GM21381 (cell line): ENCODE measurements around the gene LUC7L3.

Source experiments
- ATAC-seq: cut with Tn5 transposase; IDR thresholded peaks from one replicate; pipeline ENCODE4 v1.9.1; 2021; ENCODE audit warnings: mild to moderate bottlenecking, moderate library complexity; ENCODE audit not compliant: unreplicated experiment

Gene LUC7L3

GRCh38 chr17:50685691-50686493, 33.5 kb upstream of the LUC7L3 start:
- ATAC-seq: no peak

DNA sequence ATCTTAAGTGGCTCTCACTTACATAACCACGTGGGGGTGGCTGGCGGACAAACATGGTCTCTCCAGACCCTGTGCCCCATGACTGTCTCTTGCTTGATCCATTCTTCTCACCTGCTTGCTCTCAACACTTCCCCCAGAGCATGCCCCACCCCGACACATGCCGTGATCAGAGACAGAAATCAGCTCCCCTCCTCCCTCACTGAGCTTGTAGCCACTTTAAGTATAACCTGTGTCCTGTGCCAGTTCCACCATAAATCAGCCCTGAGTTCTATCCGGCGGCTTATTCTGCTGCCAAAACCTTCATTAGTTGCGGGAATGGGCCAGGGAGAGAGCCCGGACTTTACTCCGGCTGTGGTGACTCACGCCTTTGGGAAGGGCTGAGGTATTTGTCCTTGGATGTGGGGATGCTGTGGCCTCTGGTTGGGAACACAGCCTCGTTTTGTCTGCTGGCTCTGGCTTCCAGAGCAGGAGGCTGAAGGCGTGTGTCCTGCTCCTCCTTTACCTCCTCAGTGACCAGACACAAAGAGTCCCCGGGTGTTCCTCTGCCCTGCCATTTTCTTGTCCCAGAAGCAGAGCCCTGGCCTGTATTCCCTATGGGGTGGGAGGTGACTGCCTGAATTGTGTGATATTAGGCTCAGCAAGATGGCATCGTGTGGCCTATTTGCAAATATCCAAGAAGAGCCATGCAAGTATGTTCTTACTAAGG, 32.8 kb upstream of the LUC7L3 start:
- ATAC-seq: no peak

- ATAC-seq: no peak
These were observed 32.0 kb upstream of the LUC7L3 start for GRCh38 chr17:50687200-50688066.

GRCh38 chr17:50688245-50688644, 31.2 kb upstream of the LUC7L3 start:
- ATAC-seq: no peak

DNA sequence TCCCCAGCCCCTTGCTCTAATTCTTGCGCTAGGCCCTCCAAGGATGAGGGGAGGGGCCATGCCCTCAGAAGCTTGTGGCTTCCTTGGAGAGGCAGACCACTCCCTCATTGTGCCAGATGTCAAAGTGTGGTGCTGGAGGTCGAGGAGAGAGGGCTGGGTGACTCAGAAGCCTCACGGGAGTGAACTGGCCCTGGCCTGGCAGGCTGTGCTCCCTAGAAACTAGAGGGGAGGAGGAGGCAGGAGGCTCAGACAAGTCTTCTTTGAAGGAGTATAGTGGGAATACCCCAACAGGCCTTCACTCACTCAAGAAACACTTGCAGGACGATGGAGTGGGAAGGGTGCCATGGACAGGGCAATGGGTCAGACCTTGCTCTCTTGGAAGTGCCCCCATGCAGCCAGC, 30.2 kb upstream of the LUC7L3 start:
- no peak for ATAC-seq

DNA sequence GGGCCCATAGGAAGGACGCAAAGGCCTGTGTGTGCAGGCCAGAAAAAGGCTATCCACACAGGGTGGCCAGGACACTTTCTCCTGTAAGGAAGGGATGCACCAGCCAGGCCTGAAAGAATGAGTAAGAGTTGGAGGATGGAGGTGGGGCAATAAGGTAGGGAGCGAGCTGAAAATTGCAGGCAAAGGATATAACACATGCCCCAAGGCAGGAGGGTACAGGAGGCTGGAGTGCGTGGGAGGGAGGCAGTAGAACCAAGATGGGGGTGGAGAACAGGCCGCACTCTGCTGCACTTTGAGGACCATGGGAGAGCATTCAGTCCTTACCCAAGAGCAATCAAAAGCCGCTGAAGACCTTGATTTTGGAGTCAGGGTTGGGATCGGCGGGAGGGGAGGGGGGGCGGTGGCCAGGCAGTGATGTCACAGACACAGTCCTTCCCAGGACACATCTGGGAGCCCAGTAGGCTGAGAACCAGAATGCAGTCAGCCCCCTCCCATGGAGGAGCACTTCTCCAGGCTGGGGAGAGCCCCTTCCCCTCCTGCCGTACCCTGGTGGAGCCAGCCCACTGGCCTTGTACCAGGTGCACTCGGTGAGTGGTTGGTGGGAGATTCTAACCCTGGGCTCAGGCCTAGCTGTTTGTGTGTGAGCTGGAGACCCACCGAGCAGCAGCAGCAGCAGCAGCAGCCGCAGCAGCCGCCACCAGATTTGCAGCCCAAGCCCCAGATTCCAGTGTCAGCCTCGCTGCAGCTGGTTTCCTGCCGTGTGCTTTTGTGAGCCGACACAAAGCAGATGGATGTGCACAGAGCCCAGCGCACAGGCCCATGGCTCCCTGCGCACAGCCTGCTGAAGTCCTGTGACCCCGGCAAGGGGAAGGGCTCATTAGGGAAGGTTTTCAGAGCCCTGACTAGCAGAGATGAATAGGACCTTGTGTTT, 29.2 kb upstream of the LUC7L3 start:
- ATAC-seq: no peak

GRCh38 chr17:50690887-50691549, 28.4 kb upstream of the LUC7L3 start:
- no peak for ATAC-seq

DNA sequence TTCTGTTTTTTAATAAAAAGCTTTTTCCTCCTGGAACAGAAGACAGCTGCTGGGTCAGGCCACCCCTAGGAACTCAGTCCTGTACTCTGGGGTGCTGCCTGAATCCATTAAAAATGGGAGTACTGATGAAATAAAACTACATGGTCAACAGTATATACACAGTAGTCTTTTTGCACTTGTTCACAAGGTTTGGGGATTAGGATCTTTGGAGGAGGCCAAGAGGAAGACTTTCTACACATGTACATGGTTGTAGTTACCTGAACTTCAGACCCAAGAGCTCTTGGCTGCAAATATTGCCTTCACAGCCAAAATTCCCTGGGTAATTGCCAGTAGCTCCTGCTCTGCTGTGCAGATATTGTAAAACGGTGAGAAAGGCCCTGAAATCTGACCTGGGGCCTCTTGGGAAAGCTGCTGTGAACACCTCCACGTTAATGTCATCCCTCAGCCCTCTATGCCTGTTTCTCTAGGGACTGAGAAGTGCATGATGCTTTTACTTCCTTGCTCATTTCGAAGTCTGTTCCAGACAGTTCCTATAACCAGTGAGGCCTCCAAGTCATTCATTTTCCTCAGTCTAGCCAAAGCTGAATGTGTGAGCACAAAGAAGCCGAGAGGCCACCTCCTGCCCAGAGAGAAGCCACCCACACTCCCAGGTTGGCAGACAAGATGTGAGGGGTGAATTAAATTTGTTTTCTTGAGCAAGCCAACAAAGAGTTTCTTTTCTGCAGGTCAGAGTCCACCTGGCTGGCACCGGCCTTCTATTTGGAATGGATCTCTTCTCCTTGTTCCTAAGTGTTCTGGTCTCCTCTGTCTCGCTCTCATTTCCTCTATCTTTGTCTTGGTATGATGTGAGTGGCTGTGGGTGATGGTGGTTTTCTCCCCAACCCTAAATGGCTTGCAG, 27.6 kb upstream of the LUC7L3 start:
- no peak for ATAC-seq

DNA sequence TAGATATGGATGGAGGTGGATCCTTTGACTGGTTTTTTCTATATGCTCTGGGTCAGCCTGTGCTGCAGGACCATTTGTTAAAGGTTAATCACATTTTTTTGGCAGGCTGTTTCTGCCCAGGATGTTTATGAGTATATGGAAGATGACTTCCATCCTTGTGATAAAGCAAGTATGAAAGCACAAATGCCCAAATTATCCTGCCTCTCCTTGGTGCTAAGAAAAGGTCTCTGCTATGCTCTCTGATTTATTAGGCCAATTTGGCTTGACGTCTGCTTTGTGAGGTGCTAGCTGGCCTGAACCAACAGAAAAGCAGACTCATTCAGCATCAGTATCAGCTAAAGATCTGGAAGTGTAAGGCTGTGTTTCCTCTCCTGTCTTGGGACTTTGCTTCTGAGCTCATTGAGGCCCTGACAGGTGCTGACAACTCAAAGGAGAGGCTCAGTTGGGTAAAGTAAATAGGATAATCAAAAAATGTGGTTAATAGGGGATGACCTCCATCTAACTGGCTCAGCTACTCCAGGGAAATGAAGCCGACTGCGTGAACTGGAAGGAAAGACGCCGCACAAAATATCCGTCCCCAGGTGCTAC, 26.9 kb upstream of the LUC7L3 start:
- no peak for ATAC-seq

GRCh38 chr17:50693036-50693682, 26.2 kb upstream of the LUC7L3 start:
- no peak for ATAC-seq

GRCh38 chr17:50696365-50696879, 23.0 kb upstream of the LUC7L3 start:
- no peak for ATAC-seq

DNA sequence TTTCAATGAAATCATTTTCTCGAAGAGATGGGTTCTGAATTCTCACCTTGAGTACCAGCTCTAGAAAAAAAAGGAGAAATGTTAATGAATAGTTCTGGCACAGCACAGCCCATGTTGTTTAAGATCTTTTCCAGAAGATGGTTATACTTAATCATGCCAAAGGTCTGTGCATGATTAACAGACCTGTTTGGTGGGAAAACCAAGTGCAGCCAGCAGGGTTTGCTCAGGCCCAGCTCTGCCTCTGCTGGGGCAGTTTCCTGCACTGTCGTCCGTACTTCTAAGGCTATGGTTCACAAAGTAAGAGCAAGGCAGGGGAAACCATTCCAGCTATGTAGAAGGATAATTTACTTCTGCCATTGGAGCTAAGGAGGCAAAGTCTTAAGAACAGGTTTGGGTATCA, 22.3 kb upstream of the LUC7L3 start:
- no peak for ATAC-seq

- no peak for ATAC-seq
These were observed 21.6 kb upstream of the LUC7L3 start for GRCh38 chr17:50697663-50698272.

GRCh38 chr17:50699410-50699809, 20.0 kb upstream of the LUC7L3 start:
- ATAC-seq: no peak

DNA sequence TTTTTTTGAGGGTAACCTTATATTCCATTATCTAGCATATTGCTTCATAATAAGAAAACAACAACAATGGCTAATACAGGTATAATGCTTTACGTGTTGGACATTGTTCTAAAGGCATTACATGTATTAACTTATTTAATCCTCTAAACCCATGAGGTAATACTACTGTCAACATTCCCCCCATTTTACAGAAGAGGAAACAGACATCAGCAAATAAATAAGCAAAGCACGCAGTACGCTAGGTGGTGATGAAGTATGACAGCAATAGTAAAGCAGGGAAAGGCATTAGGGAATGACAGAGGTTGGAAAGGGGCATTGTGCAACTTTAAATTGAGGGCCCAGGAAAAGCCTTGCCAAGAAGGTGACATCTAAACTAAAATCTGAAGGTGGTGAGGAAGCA, 16.2 kb upstream of the LUC7L3 start:
- no peak for ATAC-seq

- ATAC-seq: peak; percentile 84
These were observed 11.9 kb upstream of the LUC7L3 start, which contains the start of gene ANKRD40 for GRCh38 chr17:50707289-50708049. TSS of gene ANKRD40 (minus strand) at chr17:50707914. CDS start at chr17:50707654, 260 bp downstream.
